Activated CD4-positive, alpha-beta T cell treated with anti-CD3 and anti-CD28 coated beads for 36 hours (primary cell): ENCODE measurements around the gene THAP5. TPM values are rescaled to one million over a fixed set of nuclear protein-coding genes. Genes with fewer than 3 reads are reported as not detected.

Experiments used
- ATAC-seq: fragments of 200-7000 bp; cut with Tn5 transposase; one replicate; pipeline ENCODE4 v1.10.0; 2021; ENCODE audit warnings: mild to moderate bottlenecking, moderate library complexity
- CTCF ChIA-PET: fragments of 350-600 bp; sonication (Branson Sonifier 250); formaldehyde crosslinking; loops from one replicate; lab custom pipeline; 2021; ENCODE audit warnings: antibody characterized with exemption; lab: Charles Lee
- POLR2A ChIA-PET: fragments of 350-600 bp; sonication (Branson Sonifier 250); formaldehyde crosslinking; loops from one replicate; lab custom pipeline; 2021; ENCODE audit warnings: antibody characterized with exemption, inconsistent platforms; lab: Charles Lee
- DNase-seq: peaks from one replicate; pipeline ENCODE4 v3.0.0-alpha.2; 2020
- H3K27ac Mint-ChIP-seq: one replicate; pipeline ENCODE4 v1.8.0; 2021; ENCODE audit warnings: mixed read lengths
- H3K27me3 Mint-ChIP-seq: one replicate; pipeline ENCODE4 v1.8.0; 2021; ENCODE audit warnings: mixed read lengths
- H3K36me3 Mint-ChIP-seq: one replicate; pipeline ENCODE4 v1.8.0; 2021; ENCODE audit warnings: low read depth, mixed read lengths
- H3K4me1 Mint-ChIP-seq: one replicate; pipeline ENCODE4 v1.8.0; 2021; ENCODE audit warnings: mixed read lengths
- H3K4me3 Mint-ChIP-seq: one replicate; pipeline ENCODE4 v1.8.0; 2021; ENCODE audit warnings: mild to moderate bottlenecking, moderate library complexity, mixed read lengths
- H3K9me3 Mint-ChIP-seq: one replicate; pipeline ENCODE4 v1.8.0; 2021; ENCODE audit warnings: low read depth, mixed read lengths
- intact Hi-C, 2 experiments: fragments of 100-400 bp; cut with DNase I in 1 of 2; cut with micrococcal nuclease in 1 of 2; formaldehyde crosslinking; loops; one replicate each; pipeline versions ENCODE4 v1.14.2 to v1.15.1; 2022 to 2024; cut with DNase I, micrococcal nuclease
- total RNA-seq, 2 experiments: library from RNA; stranded (reverse); gene quantifications; one replicate each; pipeline ENCODE4 v1.2.3, GENCODE V29; 2021

The THAP5 gene, protein sequence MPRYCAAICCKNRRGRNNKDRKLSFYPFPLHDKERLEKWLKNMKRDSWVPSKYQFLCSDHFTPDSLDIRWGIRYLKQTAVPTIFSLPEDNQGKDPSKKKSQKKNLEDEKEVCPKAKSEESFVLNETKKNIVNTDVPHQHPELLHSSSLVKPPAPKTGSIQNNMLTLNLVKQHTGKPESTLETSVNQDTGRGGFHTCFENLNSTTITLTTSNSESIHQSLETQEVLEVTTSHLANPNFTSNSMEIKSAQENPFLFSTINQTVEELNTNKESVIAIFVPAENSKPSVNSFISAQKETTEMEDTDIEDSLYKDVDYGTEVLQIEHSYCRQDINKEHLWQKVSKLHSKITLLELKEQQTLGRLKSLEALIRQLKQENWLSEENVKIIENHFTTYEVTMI
- total RNA-seq, result 10 to 100 TPM; 30.1 to 43.4 TPM

DNA sequence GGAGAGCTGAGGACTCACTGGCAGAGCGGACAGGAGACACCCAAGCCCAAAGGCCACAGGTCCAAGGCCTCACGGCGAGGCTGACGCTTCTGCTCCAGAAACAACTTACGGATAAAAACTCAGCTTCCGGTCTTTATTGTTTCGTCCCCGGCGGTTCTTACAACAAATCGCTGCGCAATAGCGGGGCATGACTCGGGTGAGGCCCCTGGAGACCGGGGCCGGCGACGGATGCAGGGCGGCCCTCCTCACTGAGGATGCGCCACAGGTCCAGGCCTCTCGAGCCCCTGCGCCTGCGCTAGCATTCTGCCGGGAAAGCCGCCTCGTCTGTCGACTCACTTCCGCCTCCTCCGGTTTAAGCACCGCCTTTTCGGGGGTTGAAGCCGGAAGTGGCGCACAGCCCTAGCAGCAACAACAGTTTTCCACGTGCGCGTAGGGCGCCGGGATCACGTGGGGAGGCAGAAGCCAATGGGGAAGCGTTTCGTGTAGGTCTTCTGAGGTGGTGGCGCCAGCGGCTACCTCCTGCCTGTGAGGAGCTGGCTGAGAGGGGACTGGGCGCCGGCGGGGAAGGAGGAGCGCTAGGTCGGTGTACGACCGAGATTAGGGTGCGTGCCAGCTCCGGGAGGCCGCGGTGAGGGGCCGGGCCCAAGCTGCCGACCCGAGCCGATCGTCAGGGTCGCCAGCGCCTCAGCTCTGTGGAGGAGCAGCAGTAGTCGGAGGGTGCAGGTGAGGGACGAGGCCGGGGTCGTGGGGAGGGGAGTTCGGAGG, at the start of gene THAP5, which contains the start of gene DNAJB9:
Gene THAP5 (minus strand): TSS at position 326 of the 765 bp plus-strand sequence. CDS start 137 bp downstream, at position 189.
Gene DNAJB9 (plus strand): TSS at position 494 of the 765 bp plus-strand sequence. CDS start 1,853 bp downstream, outside the sequence.
- peak; percentile 99 for DNase-seq
- H3K4me3 Mint-ChIP-seq, result peak within 1 kb of the TSS; percentile 98
- peak; percentile 91 for ATAC-seq
- ChIA-PET POLR2A (interaction anchor here (0.6 to 2.0 kb wide), 5 partner anchors 39 to 826 kb away, joined by 3 to 25 read pairs (median 3); partner anchors contain the start of genes CBLL1 and PNPLA8), CTCF (interaction anchor here (0.8 to 1.1 kb wide), 2 partner anchors 9 to 43 kb away, joined by 3 to 11 read pairs; partner anchors contain the start of gene PNPLA8)
- intact Hi-C loops, result loop anchor here (1.0 to 10.0 kb wide), 5 partner anchors 43 to 1402 kb away; partner anchors contain the start of genes PNPLA8 (in 2 of the 2), COG5 (in 1 of the 2), DUS4L (in 1 of the 2) and HBP1 (in 1 of the 2)
- H3K9me3 Mint-ChIP-seq, result no peaks in the 10 kb centered on the region
- H3K27me3 Mint-ChIP-seq, result no peaks in the 10 kb centered on the region
- peak within 1 kb of the TSS; percentile 99 for H3K27ac Mint-ChIP-seq
- H3K4me1 Mint-ChIP-seq, result peaks cover 40% of the 10 kb centered on the region
- H3K36me3 Mint-ChIP-seq, result peaks cover 48% of the 10 kb centered on the region

DNA sequence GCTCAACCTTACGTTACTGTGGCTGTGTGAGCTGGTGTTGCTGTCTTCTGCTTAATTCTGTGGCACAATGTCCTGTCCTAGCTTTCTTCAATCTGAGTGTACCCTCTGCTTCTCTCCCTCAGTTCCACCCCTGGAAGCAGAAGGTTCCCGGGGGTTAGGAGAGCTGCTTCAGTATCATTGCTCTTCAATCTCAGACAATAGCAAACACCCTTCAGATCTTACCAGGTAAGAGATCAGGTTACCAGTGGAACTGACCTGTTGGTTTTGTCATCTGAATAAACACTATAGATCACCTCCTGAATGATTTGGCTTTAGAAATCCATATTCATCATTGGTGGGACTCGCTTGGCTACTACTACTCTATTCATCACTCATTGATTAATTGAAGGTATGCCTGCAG, 48.5 kb upstream of the THAP5 start:
- Mint-ChIP-seq H3K9me3 (no peaks in the 10 kb centered on the region), H3K27me3 (peaks cover 4% of the 10 kb centered on the region), H3K27ac (no peak overlapping the region), H3K4me3 (no peak overlapping the region), H3K36me3 (no peaks in the 10 kb centered on the region), H3K4me1 (no peaks in the 10 kb centered on the region)
- ATAC-seq (no peak), DNase-seq (no peak)
- POLR2A ChIA-PET, result no interaction called here
- intact Hi-C loops, result no loop called here
- CTCF ChIA-PET, result interaction anchor here (0.5 to 1.1 kb wide), 2 partner anchors 12 to 135 kb away, joined by 3 read pairs; no protein-coding TSS in a partner anchor

DNA sequence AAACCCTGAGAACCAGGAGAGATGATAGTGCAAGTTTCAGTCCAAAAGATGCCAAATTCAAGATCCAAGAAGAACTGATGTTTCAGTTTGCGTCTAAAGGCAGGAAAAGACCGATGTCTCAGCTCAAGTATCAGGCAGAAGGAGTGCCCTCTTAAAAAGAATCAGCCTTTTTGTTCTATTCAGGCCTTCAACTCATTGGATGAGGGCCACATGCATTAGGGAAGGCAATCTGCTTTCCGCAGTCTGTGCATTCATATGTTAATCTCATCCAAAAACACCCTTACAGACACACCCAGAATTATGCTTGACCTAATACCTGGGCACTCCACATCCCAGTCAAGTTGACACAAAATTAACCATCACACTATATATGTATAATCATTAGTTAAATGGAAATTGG, 45.4 kb upstream of the THAP5 start:
- intact Hi-C loops, result loop anchor here in 1 of 2 experiments (5.0 kb wide), 1 partner anchor 1827 kb away; no protein-coding TSS in a partner anchor
- ChIA-PET CTCF (interaction anchor here (0.6 to 1.8 kb wide), 3 partner anchors 9 to 697 kb away, joined by 3 to 5 read pairs (median 4); no protein-coding TSS in a partner anchor), POLR2A (interaction anchor here (0.6 kb wide), 1 partner anchor 15 kb away, joined by 4 read pairs; no protein-coding TSS in a partner anchor)
- Mint-ChIP-seq H3K9me3 (no peaks in the 10 kb centered on the region), H3K4me1 (no peaks in the 10 kb centered on the region), H3K36me3 (no peaks in the 10 kb centered on the region), H3K27me3 (no peaks in the 10 kb centered on the region), H3K4me3 (no peak overlapping the region), H3K27ac (no peak overlapping the region)
- ATAC-seq, result no peak
- DNase-seq, result no peak

DNA sequence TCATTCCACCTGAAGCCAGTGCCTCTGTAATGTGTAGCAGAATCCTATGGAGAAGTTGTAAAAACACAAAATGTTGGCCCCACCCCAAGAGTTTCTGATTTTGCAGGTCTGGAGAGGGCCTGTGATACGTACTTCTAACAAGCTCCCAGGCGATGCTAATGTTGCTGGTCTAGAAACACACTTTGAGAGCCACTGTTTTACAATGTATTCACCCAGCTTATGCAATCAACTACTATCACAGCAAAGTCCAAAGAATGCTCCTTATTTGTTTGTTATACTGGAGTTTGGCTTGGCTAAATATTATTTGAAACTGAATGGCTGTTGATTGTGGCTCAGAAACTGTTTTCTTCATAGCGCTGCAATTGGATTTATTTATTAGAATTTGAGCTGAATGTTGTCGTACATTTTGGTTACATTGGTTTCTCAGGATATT, 44.5 kb upstream of the THAP5 start:
- no peak for ATAC-seq
- ChIA-PET CTCF (interaction anchor here (1.1 to 1.8 kb wide), 2 partner anchors 8 to 16 kb away, joined by 3 to 5 read pairs; no protein-coding TSS in a partner anchor), POLR2A (no interaction called here)
- no peaks in the 10 kb centered on the region for H3K27me3 Mint-ChIP-seq
- H3K27ac Mint-ChIP-seq, result no peak overlapping the region
- intact Hi-C loops, result loop anchor here in 1 of 2 experiments (2.0 to 5.0 kb wide), 2 partner anchors 261 to 1828 kb away; no protein-coding TSS in a partner anchor
- no peaks in the 10 kb centered on the region for H3K9me3 Mint-ChIP-seq
- no peaks in the 10 kb centered on the region for H3K4me1 Mint-ChIP-seq
- H3K4me3 Mint-ChIP-seq, result no peak overlapping the region
- no peak for DNase-seq
- no peaks in the 10 kb centered on the region for H3K36me3 Mint-ChIP-seq

DNA sequence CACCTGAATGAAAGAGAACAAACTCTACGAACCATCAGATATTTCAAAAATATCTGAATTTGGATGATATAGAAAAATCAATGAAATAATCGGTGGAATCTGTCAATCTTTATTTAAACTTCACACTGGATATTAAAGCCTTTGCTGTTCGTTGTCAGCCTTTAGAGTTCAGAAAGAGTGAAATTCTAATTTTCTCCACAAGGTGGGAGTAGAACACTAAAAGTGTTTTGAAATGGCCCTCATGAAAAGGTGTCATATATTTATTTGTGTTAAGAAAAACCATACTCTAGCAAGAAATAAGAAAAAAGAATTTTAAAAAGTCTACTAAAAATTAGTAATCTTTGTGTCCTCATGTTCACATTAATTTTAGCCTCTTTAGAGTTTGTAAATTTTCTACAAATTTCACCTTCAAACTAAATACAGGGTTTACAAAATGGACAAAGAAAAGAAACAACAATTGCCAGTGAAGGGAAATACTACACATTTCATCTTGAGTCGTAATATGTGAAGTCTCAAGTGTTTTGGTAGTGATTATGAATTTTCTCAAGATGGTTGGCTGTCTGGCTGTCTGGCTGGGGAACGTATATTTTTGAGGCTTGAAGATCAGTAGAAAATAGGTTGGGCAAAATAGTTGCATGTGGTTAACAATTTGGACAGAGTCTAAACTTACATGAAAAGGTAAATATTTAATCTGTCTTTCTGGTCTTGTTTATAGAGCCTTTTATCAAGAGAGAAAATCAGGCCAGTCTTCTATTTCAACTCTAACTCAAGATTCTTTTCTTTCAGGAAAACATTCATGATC, 43.8 kb upstream of the THAP5 start:
- CTCF ChIA-PET, result interaction anchor here (1.8 kb wide), 1 partner anchor 8 kb away, joined by 5 read pairs; no protein-coding TSS in a partner anchor
- POLR2A ChIA-PET, result no interaction called here
- intact Hi-C loops, result loop anchor here in 1 of 2 experiments (2.0 to 5.0 kb wide), 2 partner anchors 261 to 1829 kb away; no protein-coding TSS in a partner anchor

DNA sequence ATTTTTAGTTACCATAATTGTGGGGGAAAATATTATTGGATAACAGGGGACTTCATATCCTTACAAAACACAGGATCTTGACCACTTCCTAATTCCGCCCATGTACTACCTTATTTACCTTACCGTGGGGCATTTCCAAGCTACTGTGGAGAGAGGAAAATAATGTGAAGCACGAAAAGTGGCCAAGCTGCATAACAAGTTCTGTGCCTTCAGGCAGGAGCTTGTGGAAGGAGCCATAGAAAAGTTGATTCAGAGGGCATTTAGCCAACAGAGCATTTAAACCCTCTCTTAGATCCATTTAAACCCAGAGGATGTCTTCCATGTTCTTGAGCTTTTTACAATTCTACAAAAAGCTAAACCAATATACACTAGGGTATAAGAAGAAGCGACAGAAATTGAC, 41.8 kb upstream of the THAP5 start:
- DNase-seq, result no peak
- Mint-ChIP-seq H3K27me3 (no peaks in the 10 kb centered on the region), H3K4me1 (peaks cover under 1% of the 10 kb centered on the region), H3K4me3 (no peak overlapping the region), H3K27ac (no peak overlapping the region), H3K36me3 (no peaks in the 10 kb centered on the region), H3K9me3 (no peaks in the 10 kb centered on the region)
- ChIA-PET POLR2A (no interaction called here), CTCF (interaction anchor here (1.0 to 1.9 kb wide), 3 partner anchors 9 to 1175 kb away, joined by 3 to 7 read pairs (median 3); no protein-coding TSS in a partner anchor)
- intact Hi-C loops, result loop anchor here in 1 of 2 experiments (5.0 kb wide), 1 partner anchor 1831 kb away; no protein-coding TSS in a partner anchor
- no peak for ATAC-seq

More for the DNA sequence above, 43.8 kb upstream of the THAP5 start:
- no peaks in the 10 kb centered on the region for H3K9me3 Mint-ChIP-seq
- H3K27me3 Mint-ChIP-seq, result no peaks in the 10 kb centered on the region
- H3K4me1 Mint-ChIP-seq, result no peaks in the 10 kb centered on the region
- ATAC-seq (no peak), DNase-seq (no peak)
- H3K36me3 Mint-ChIP-seq, result no peaks in the 10 kb centered on the region
- H3K4me3 Mint-ChIP-seq, result no peak overlapping the region
- H3K27ac Mint-ChIP-seq, result no peak overlapping the region

DNA sequence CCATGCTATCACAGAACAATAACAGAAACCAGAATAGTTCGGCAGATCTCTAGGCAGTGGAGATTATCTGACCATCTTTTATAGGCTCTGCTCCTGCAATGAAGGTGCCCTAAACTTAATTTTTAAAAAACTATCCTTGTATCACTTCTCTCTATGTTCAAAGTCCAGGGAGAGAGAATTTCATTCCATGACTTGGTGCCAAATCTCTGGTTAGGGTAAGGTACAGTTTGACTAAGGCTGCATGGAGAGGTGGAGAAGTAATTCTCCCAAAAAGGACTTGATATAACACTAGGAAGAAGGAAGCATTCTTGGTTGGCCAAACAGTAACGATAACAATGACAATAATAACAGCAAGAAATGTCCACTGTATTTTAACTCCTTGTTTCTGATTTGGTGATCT, 40.1 kb upstream of the THAP5 start:
- Mint-ChIP-seq H3K27ac (no peak overlapping the region), H3K36me3 (no peaks in the 10 kb centered on the region), H3K9me3 (no peaks in the 10 kb centered on the region), H3K27me3 (no peaks in the 10 kb centered on the region), H3K4me1 (peaks cover 14% of the 10 kb centered on the region), H3K4me3 (no peak overlapping the region)
- intact Hi-C loops, result loop anchor here in 1 of 2 experiments (5.0 kb wide), 1 partner anchor 1833 kb away; no protein-coding TSS in a partner anchor
- ChIA-PET CTCF (interaction anchor here (1.7 kb wide), 1 partner anchor 13 kb away, joined by 6 read pairs; no protein-coding TSS in a partner anchor), POLR2A (interaction anchor here (0.8 kb wide), 1 partner anchor 518 kb away, joined by 3 read pairs; no protein-coding TSS in a partner anchor)
- DNase-seq (no peak), ATAC-seq (no peak)

DNA sequence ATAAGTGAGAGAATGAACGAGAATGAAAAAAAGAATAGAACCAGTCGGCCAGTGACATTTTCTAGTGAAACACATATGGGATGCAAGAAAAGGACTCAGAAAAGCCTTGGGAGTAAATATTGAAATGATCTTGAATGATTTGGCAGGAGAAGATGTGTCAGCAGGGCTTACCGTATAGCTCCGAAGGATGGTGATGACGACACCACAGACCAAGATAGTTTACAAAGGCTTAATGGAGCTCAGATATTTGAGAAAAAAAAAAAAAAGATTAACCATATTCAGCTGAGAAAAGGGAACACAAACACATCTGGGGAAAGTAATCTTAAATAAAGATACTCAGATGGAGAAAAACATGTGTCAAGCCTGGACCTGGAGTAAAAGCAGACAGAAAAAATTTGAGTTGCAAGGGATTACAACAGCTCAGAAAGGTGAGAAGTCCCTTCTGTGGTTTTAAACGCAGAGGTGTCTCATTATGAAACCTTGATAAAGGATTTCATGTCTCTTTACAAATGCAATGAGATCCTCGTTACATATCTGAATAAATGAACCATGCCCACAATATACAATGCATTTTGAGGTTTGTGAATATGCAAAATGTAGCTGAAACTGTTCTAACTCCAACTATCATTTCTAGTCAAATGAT, 36.2 kb upstream of the THAP5 start:
- Mint-ChIP-seq H3K27me3 (no peaks in the 10 kb centered on the region), H3K27ac (peak overlapping the region; percentile 64), H3K4me3 (no peak overlapping the region), H3K36me3 (no peaks in the 10 kb centered on the region), H3K9me3 (no peaks in the 10 kb centered on the region), H3K4me1 (peaks cover 14% of the 10 kb centered on the region)
- ATAC-seq, result peak; percentile 78
- no peak for DNase-seq
- CTCF ChIA-PET, result interaction anchor here (0.7 to 1.3 kb wide), 4 partner anchors 9 to 203 kb away, joined by 3 to 6 read pairs (median 4); no protein-coding TSS in a partner anchor
- POLR2A ChIA-PET, result interaction anchor here (0.9 kb wide), 1 partner anchor 29 kb away, joined by 3 read pairs; no protein-coding TSS in a partner anchor
- intact Hi-C loops, result no loop called here

DNA sequence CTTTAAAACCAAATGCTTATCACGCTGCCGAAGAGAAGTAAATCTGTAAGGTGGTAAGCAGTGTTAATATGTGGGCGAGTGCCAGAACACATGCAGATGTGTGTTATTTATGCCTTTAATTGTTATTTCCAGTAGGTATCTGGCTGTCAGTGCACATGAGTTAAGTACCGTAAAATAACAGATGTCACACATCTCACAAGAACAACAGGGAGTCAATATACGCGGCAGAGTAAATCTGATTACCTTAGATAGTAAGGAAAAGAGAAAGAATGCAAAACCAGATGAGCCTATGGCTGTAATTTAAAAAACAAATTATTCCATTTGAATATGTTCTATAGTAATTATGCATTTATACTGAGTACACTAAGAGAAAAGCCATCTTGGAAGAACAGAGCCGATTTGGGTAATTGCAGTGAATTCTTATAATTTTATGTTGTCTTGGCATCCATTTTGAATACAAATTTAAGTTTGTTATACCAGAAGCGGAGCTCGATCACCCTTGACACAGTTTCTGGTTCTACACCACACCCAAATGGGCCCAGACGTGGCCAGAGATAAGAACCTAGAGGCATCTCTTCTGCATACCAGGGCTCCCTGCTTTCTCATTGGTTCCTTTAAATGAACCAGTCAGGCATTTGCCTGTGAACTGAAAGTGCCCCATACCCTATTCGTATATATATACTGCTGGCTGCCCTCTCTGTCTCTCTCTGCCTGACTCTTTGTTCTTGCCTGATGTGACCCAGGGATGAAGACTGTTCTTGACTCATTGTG, 35.0 kb upstream of the THAP5 start:
- peaks cover 14% of the 10 kb centered on the region for H3K4me1 Mint-ChIP-seq
- H3K9me3 Mint-ChIP-seq, result no peaks in the 10 kb centered on the region
- H3K27me3 Mint-ChIP-seq, result peaks cover 2% of the 10 kb centered on the region
- H3K27ac Mint-ChIP-seq, result no peak overlapping the region
- POLR2A ChIA-PET, result no interaction called here
- CTCF ChIA-PET, result interaction anchor here (0.7 to 1.3 kb wide), 2 partner anchors 26 to 202 kb away, joined by 3 read pairs; no protein-coding TSS in a partner anchor
- intact Hi-C loops, result no loop called here
- H3K36me3 Mint-ChIP-seq, result no peaks in the 10 kb centered on the region
- DNase-seq (no peak), ATAC-seq (no peak)
- no peak overlapping the region for H3K4me3 Mint-ChIP-seq
